GM10847 (cell line): ENCODE measurements around the gene XCL1.

Experiments used
- POLR2A ChIP-seq: IDR thresholded peaks from 2 replicates; pipeline ENCODE4 v1.6.1; 2011; ENCODE audit not compliant: insufficient read length; ENCODE audit errors: extremely low read depth

Gene XCL1

GRCh38 chr1:168599641-168600040 is 23.2 kb downstream of the XCL1 start:
- no peak for TF ChIP-seq POLR2A

GRCh38 chr1:168601051-168601450 is 24.6 kb downstream of the XCL1 start:
- TF ChIP-seq POLR2A: no peak

GRCh38 chr1:168603501-168604110 is 27.2 kb downstream of the XCL1 start:
- TF ChIP-seq POLR2A: no peak

GRCh38 chr1:168605443-168605842 is 29.0 kb downstream of the XCL1 start:
- TF ChIP-seq POLR2A: no peak

GRCh38 chr1:168606096-168606495 is 29.7 kb downstream of the XCL1 start:
- no peak for TF ChIP-seq POLR2A

GRCh38 chr1:168607872-168608428 is 31.5 kb downstream of the XCL1 start:
- TF ChIP-seq POLR2A: no peak

GRCh38 chr1:168608796-168609715 is 32.7 kb downstream of the XCL1 start:
- TF ChIP-seq POLR2A: no peak

- no peak for TF ChIP-seq POLR2A
Measured at GRCh38 chr1:168609741-168610510, 33.5 kb downstream of the XCL1 start.

GRCh38 chr1:168613038-168613451 is 36.6 kb downstream of the XCL1 start:
- TF ChIP-seq POLR2A: no peak

- no peak for TF ChIP-seq POLR2A
Measured at GRCh38 chr1:168613691-168614231, 37.4 kb downstream of the XCL1 start.

- TF ChIP-seq POLR2A: no peak
Measured at GRCh38 chr1:168614235-168614634, 37.8 kb downstream of the XCL1 start.

GRCh38 chr1:168615965-168616364 is 39.6 kb downstream of the XCL1 start:
- TF ChIP-seq POLR2A: no peak

- TF ChIP-seq POLR2A: no peak
Measured at GRCh38 chr1:168617974-168618750, 41.8 kb downstream of the XCL1 start.

GRCh38 chr1:168618886-168619285 is 42.5 kb downstream of the XCL1 start:
- no peak for TF ChIP-seq POLR2A

- no peak for TF ChIP-seq POLR2A
Measured at GRCh38 chr1:168621356-168621755, 45.0 kb downstream of the XCL1 start.
